Endodermal cell (in vitro differentiated cells): ENCODE measurements around the gene EDEM1. TPM values are rescaled to one million over a fixed set of nuclear protein-coding genes. Genes with fewer than 3 reads are reported as not detected.

Source experiments
- DNase-seq: peaks from one replicate; pipeline ENCODE4 v3.0.0-alpha.2; 2017
- H3K27ac ChIP-seq: 2 replicates; pipeline ENCODE4 v1.5.1; 2013; ENCODE audit warnings: mild to moderate bottlenecking, low read depth, low read length, moderate library complexity
- H3K27me3 ChIP-seq: 2 replicates; pipeline ENCODE4 v1.6.1; 2013; ENCODE audit warnings: mild to moderate bottlenecking, low read length, moderate library complexity; ENCODE audit not compliant: insufficient read depth, control insufficient read depth, poor library complexity, severe bottlenecking
- H3K36me3 ChIP-seq: 2 replicates; pipeline ENCODE4 v1.7.0; 2013; ENCODE audit warnings: mild to moderate bottlenecking, low read length, moderate library complexity; ENCODE audit not compliant: control insufficient read depth, insufficient read depth
- H3K4me1 ChIP-seq: one replicate; pipeline ENCODE4 v1.7.0; 2013; ENCODE audit warnings: low read length; ENCODE audit not compliant: control insufficient read depth, insufficient read depth
- H3K4me3 ChIP-seq: 2 replicates; pipeline ENCODE4 v1.5.1; 2013; ENCODE audit warnings: mild to moderate bottlenecking, low read length, moderate library complexity
- H3K9ac ChIP-seq: 2 replicates; pipeline ENCODE4 v1.6.1; 2013; ENCODE audit warnings: mild to moderate bottlenecking, low read length, moderate library complexity; ENCODE audit not compliant: poor library complexity, severe bottlenecking; ENCODE audit errors: extremely low read depth
- H3K9me3 ChIP-seq: 2 replicates; pipeline ENCODE4 v1.6.1; 2013; ENCODE audit warnings: mild to moderate bottlenecking, low read length, moderate library complexity; ENCODE audit not compliant: control insufficient read depth
- H3K27ac Mint-ChIP-seq: 2 replicates; pipeline ENCODE4 v1.8.0; 2020; ENCODE audit warnings: mixed read lengths
- H3K27me3 Mint-ChIP-seq: 2 replicates; pipeline ENCODE4 v1.8.0; 2021; ENCODE audit warnings: mild to moderate bottlenecking, mixed read lengths; ENCODE audit not compliant: insufficient read depth
- H3K36me3 Mint-ChIP-seq: 2 replicates; pipeline ENCODE4 v1.8.0; 2020; ENCODE audit warnings: low read depth, mixed read lengths
- H3K4me1 Mint-ChIP-seq: 2 replicates; pipeline ENCODE4 v1.8.0; 2020; ENCODE audit warnings: mixed read lengths
- H3K4me3 Mint-ChIP-seq: 2 replicates; pipeline ENCODE4 v1.8.0; 2020; ENCODE audit warnings: mild to moderate bottlenecking, moderate library complexity, mixed read lengths
- H3K9me3 Mint-ChIP-seq: 2 replicates; pipeline ENCODE4 v1.8.0; 2020; ENCODE audit warnings: mild to moderate bottlenecking, mixed read lengths
- WGBS, 2 experiments: methylation state at CpG; one replicate each; pipeline versions ENCODE4 v1.1.5 to v1.1.7; 2013; ENCODE audit warnings: missing lambda C conversion rate in 2 of 2, mixed read lengths in 1 of 2; ENCODE audit not compliant: insufficient coverage in 1 of 2, insufficient read length in 1 of 2; 5-methylcytosine and 5-hydroxymethylcytosine counted together
- total RNA-seq, 2 donors: library from RNA; stranded (reverse); fragmentation: NEBNext Ultra II Directional in 1 of 2; extraction: Animal tissue kit (Norgen Biotek cat#: 25700) in 1 of 2; gene quantifications; 2 replicates in 1 of 2; 3 replicates in 1 of 2; pipeline ENCODE4 v1.2.1, GENCODE V29; 2021
- TF ChIP-seq, protein P1 (sequence below): fragments of 200-600 bp; sonication (generic); conservative IDR thresholded peaks from 2 replicates; pipeline ENCODE4 v1.5.0; 2021; ENCODE audit warnings: antibody characterized with exemption, mild to moderate bottlenecking

Gene EDEM1
- total RNA-seq, 2 donors from 2014 or later, result 24.5 to 28.1 TPM

DNA sequence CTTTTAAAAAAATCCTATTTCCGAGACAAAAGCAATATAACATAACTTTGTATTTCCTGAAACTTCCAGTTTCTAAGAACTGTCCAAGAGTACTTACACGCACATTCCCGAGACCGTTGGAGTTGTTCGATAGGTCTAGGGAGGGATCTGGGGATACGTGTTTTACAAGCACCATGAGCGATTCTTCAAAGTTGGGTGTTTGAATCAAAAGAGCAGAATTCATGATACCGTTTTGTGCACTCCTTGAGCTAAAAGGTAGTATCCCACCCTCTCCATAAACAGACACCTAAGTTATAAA, 700 bp upstream of the EDEM1 start:
- TF ChIP-seq, protein P1, sequence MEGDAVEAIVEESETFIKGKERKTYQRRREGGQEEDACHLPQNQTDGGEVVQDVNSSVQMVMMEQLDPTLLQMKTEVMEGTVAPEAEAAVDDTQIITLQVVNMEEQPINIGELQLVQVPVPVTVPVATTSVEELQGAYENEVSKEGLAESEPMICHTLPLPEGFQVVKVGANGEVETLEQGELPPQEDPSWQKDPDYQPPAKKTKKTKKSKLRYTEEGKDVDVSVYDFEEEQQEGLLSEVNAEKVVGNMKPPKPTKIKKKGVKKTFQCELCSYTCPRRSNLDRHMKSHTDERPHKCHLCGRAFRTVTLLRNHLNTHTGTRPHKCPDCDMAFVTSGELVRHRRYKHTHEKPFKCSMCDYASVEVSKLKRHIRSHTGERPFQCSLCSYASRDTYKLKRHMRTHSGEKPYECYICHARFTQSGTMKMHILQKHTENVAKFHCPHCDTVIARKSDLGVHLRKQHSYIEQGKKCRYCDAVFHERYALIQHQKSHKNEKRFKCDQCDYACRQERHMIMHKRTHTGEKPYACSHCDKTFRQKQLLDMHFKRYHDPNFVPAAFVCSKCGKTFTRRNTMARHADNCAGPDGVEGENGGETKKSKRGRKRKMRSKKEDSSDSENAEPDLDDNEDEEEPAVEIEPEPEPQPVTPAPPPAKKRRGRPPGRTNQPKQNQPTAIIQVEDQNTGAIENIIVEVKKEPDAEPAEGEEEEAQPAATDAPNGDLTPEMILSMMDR, result no peak
- peak overlapping the region; percentile 65 for H3K9ac ChIP-seq
- H3K36me3 Mint-ChIP-seq, result peaks cover 21% of the 10 kb centered on the region
- peak overlapping the region; percentile 89 for H3K27ac Mint-ChIP-seq
- no peaks in the 10 kb centered on the region for H3K9me3 Mint-ChIP-seq
- H3K27ac ChIP-seq, result no peak overlapping the region
- no peak for DNase-seq
- peak overlapping the region; percentile 93 for H3K4me3 ChIP-seq
- no peaks in the 10 kb centered on the region for H3K27me3 ChIP-seq
- H3K9me3 ChIP-seq, result no peaks in the 10 kb centered on the region
- H3K4me3 Mint-ChIP-seq, result peak overlapping the region; percentile 86
- H3K36me3 ChIP-seq, result peaks cover 9% of the 10 kb centered on the region
- no peaks in the 10 kb centered on the region for H3K4me1 ChIP-seq
- WGBS, 2 experiments, result 51 to 53% methylated on average over 3 to 8 of the region's 8 CpGs
- no peaks in the 10 kb centered on the region for H3K27me3 Mint-ChIP-seq
- peaks cover 23% of the 10 kb centered on the region for H3K4me1 Mint-ChIP-seq

DNA sequence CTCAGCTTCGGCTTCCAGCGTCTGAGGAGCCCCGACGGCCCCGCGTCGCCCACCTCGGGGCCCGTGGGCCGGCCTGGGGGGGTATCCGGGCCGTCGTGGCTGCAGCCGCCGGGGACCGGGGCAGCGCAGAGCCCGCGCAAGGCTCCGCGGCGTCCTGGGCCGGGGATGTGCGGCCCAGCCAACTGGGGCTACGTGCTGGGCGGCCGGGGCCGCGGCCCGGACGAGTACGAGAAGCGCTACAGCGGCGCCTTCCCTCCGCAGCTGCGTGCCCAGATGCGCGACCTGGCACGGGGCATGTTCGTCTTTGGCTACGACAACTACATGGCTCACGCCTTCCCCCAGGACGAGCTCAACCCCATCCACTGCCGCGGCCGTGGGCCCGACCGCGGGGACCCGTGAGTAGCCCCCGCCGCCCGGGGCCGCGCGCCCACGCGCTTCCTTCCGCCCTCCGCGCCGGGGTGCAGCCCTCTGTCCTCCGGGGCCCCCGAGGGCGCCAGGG, 462 bp downstream of the EDEM1 start:
- DNase-seq, result peak; percentile 79
- H3K4me3 Mint-ChIP-seq, result peak overlapping the region; percentile 86
- 0% methylated on average over 17 to 66 of the region's 66 CpGs for WGBS, 2 experiments

DNA sequence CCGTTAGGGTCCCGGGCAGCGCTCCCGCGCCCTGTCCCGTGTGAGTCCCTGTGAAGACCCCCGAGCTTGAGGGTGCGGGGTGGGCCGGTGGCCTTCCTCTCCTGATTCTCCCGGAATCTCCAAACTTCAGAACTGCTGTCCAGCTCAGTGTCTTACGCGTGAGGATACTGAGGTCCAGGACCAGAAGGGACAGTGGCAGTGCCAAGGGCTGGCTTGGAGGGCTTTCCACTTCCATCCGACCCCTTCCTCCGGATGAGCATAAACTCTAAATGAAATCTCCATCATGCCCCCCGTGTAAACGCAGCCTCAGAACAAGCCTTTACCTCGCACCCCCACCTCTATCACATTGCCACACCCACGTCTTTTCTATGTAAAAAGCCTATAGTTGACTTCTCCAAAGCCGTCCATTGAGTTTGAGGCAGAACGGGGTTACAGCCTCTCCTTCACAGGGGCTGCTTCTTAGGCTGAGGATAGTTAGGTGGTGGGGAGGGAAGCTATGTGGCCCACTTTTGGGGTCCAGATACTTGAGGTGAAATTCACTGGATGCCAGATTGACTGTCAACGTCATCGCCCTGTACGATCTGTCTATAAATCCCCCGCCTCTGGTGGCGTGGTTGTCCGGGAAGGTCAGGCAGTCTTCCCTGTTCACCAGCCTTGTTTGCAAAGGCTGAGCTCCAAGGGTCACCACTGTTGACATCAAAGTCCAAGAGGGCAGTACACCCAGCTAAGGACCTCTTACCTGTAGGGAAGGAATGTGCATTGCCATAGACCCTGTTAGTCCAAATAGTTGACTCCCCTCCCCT, 1.1 kb downstream of the EDEM1 start:
- peak; percentile 74 for DNase-seq
- no peaks in the 10 kb centered on the region for H3K9me3 Mint-ChIP-seq
- 15 to 19% methylated on average over 20 to 26 of the region's 26 CpGs for WGBS, 2 experiments

More for the DNA sequence above, 462 bp downstream of the EDEM1 start:
- Histone ChIP-seq H3K36me3 (no peaks in the 10 kb centered on the region), H3K9ac (peak overlapping the region; percentile 75), H3K27me3 (no peaks in the 10 kb centered on the region), H3K4me3 (peak overlapping the region; percentile 93), H3K27ac (peak overlapping the region; percentile 56), H3K9me3 (no peaks in the 10 kb centered on the region), H3K4me1 (no peaks in the 10 kb centered on the region)
- Mint-ChIP-seq H3K9me3 (no peaks in the 10 kb centered on the region), H3K4me1 (peaks cover 30% of the 10 kb centered on the region), H3K36me3 (peaks cover 16% of the 10 kb centered on the region), H3K27me3 (no peaks in the 10 kb centered on the region), H3K27ac (no peak overlapping the region)
- TF ChIP-seq, protein P1, result no peak

More for the DNA sequence above, 1.1 kb downstream of the EDEM1 start:
- peaks cover 19% of the 10 kb centered on the region for H3K36me3 Mint-ChIP-seq
- no peaks in the 10 kb centered on the region for H3K27me3 Mint-ChIP-seq
- Histone ChIP-seq H3K4me3 (peak overlapping the region; percentile 93), H3K4me1 (no peaks in the 10 kb centered on the region), H3K9ac (peak overlapping the region; percentile 75), H3K27ac (no peak overlapping the region), H3K27me3 (no peaks in the 10 kb centered on the region), H3K36me3 (no peaks in the 10 kb centered on the region), H3K9me3 (no peaks in the 10 kb centered on the region)
- H3K4me3 Mint-ChIP-seq, result peak overlapping the region; percentile 86
- TF ChIP-seq, protein P1, result no peak
- peak overlapping the region; percentile 93 for H3K27ac Mint-ChIP-seq
- peaks cover 30% of the 10 kb centered on the region for H3K4me1 Mint-ChIP-seq
